ENCODE results near the gene TMEM86B. TPM values are rescaled to one million over a fixed set of nuclear protein-coding genes. Genes with fewer than 3 reads are reported as not detected.

The TMEM86B gene
- total RNA-seq, 1 donor from 2014 or later, result 4.8 TPM

GRCh38 chr19:55259540-55260210, 31.1 kb upstream of the TMEM86B start:
- TF ChIP-seq CTCF (IDR thresholded peaks at IDR 0.05), result no peak
- intact Hi-C loops (cut with DNase I), result no loop called here
- Histone ChIP-seq H3K36me3 (peaks cover 4% of the 10 kb centered on the region), H3K4me3 (peak overlapping the region; percentile 94), H3K27me3 (ENCODE audit: low read depth) (no peaks in the 10 kb centered on the region), H3K9me3 (no peaks in the 10 kb centered on the region), H3K4me1 (peaks cover 42% of the 10 kb centered on the region), H3K27ac (peak overlapping the region; percentile 89)
- DNase-seq (peak; percentile 61), ATAC-seq (no peak)

- ATAC-seq, result peak; percentile 96 to 97
- Histone ChIP-seq H3K4me3 (peak within 1 kb of the TSS; percentile 94), H3K27me3 (ENCODE audit: low read depth) (no peaks in the 10 kb centered on the region), H3K27ac (peak within 1 kb of the TSS; percentile 89), H3K9me3 (no peaks in the 10 kb centered on the region), H3K4me1 (peaks cover 48% of the 10 kb centered on the region), H3K36me3 (peaks cover 4% of the 10 kb centered on the region)
- intact Hi-C loops (cut with DNase I), result no loop called here
- DNase-seq, result peak; percentile 96
- no peak for TF ChIP-seq CTCF (IDR thresholded peaks at IDR 0.05)
Measured at GRCh38 chr19:55258828-55259539, 30.4 kb upstream of the TMEM86B start, which contains the start of gene PPP6R1. TSS of gene PPP6R1 (minus strand) at chr19:55259017. CDS start at chr19:55247103, 11,914 bp downstream.

GRCh38 chr19:55258476-55258827, 29.9 kb upstream of the TMEM86B start:
- Histone ChIP-seq H3K27me3 (ENCODE audit: low read depth) (no peaks in the 10 kb centered on the region), H3K4me1 (peaks cover 53% of the 10 kb centered on the region), H3K27ac (peak overlapping the region; percentile 89), H3K36me3 (peaks cover 4% of the 10 kb centered on the region), H3K4me3 (peak overlapping the region; percentile 94), H3K9me3 (no peaks in the 10 kb centered on the region)
- TF ChIP-seq CTCF (IDR thresholded peaks at IDR 0.05), result no peak
- DNase-seq (peak; percentile 60), ATAC-seq (peak; percentile 4 to 35)
- intact Hi-C loops (cut with DNase I), result no loop called here

- no peak for TF ChIP-seq CTCF (IDR thresholded peaks at IDR 0.05)
- Histone ChIP-seq H3K36me3 (peaks cover 4% of the 10 kb centered on the region), H3K27me3 (ENCODE audit: low read depth) (no peaks in the 10 kb centered on the region), H3K27ac (peak overlapping the region; percentile 89), H3K4me1 (peaks cover 60% of the 10 kb centered on the region), H3K4me3 (peak overlapping the region; percentile 94), H3K9me3 (no peaks in the 10 kb centered on the region)
- intact Hi-C loops (cut with DNase I), result no loop called here
- no peak for ATAC-seq
- no peak for DNase-seq
Measured at GRCh38 chr19:55257461-55258420, 29.2 kb upstream of the TMEM86B start.

Measured in lower lobe of right lung (tissue), 2 donors.